HG03060 (cell line): ENCODE data around the gene TNFRSF19.

Source experiments
- ATAC-seq: cut with Tn5 transposase; IDR thresholded peaks from one replicate; pipeline ENCODE4 v1.9.1; 2021; ENCODE audit warnings: low read depth, moderate number of reproducible peaks; ENCODE audit not compliant: unreplicated experiment

Gene TNFRSF19

DNA sequence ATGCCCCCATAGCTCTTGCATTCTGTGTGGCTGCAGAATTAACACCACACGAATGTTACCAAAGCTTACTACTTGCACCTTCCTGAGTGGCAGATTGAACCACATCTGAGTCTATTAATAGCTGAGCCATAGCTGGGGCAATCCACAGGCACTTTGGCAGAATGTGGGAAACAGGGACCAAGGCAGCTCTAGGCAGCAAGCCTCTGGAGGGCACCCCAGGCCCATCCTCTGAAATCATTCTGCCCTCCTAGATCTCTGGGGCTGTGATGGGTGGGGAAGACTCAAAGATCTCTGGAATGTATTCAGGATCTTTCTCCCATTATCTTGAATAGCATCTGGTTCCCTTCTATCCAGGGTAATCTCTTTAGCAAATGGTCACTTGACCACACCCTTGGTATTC is 139.3 kb downstream of the TNFRSF19 start:
- no peak for ATAC-seq

DNA sequence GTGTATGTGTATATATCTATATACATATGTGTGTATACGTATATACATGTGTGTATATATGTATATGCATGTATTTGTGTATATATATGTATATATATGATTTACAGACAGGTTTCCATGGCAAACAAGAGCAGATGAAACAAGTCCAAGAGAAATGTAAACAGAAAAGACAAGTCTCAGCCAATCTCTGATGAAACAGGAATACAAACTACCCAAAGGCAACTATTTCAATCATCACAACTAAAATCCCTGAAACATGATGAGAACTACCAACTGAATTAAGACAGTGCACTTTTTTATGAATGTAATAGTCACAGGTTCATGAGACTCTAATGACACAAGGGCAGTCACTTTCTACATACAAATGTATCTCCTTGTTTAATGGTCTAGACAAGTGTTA is 140.2 kb downstream of the TNFRSF19 start:
- no peak for ATAC-seq

- no peak for ATAC-seq
These were observed 141.1 kb downstream of the TNFRSF19 start for GRCh38 chr13:23711355-23711754.

DNA sequence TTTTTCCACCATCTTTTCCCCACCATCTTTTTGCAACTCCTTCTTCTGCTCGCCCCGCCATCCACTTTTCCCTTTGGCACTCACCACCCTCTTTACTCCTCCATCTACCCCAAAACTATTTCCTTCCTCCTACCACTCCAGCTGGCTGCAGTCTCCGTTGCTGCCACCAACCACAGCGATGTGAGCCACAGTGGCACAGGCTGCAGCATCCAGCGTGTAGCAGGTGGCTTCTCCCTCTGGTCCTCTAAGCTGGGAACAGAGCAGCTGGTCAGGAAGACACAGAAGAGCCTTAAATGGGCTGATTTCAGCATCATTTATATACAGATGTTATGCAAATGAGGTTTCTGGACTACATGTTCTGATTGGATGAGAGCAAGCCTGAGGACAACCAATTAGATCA is 144.5 kb downstream of the TNFRSF19 start:
- ATAC-seq = no peak

- ATAC-seq = no peak
These were observed 145.0 kb downstream of the TNFRSF19 start for GRCh38 chr13:23715092-23715761.

GRCh38 chr13:23715762-23716235 is 145.6 kb downstream of the TNFRSF19 start:
- no peak for ATAC-seq

- no peak for ATAC-seq
These were observed 146.2 kb downstream of the TNFRSF19 start for GRCh38 chr13:23716401-23716800.

- no peak for ATAC-seq
These were observed 148.8 kb downstream of the TNFRSF19 start for GRCh38 chr13:23718996-23719395.

GRCh38 chr13:23722726-23723453 is 152.7 kb downstream of the TNFRSF19 start:
- ATAC-seq = no peak

DNA sequence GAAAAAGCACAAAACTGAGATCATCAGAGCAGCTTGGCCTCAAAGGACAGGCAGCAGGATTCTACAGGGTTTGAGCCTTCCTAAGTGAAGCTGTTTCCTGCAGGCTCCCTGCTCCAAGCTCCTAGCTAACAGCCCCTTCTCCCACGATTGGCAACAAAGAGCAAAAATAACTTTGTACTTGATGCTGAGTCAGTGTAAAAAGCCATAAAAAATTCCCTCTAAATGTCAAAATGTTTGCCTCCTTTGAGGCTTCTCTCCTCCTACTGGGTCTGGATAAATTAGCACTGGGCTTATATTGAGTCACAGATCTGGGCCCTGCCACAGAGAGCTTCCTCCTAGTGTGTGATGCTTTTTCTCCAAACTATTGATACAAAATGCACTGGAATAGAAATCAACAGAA is 153.3 kb downstream of the TNFRSF19 start:
- ATAC-seq = no peak

- ATAC-seq = no peak
These were observed 154.2 kb downstream of the TNFRSF19 start for GRCh38 chr13:23724196-23724970.
